DND-41 (cell line): ENCODE data around the gene HIBCH.

ENCODE experiments used
- ATAC-seq: fragments of 200-7000 bp; cut with Tn5 transposase; 3 replicates; pipeline ENCODE4 v1.9.1; 2021; ENCODE audit warnings: low read depth; ENCODE audit not compliant: insufficient read depth
- DNase-seq: peaks from one replicate; pipeline ENCODE4 v3.0.0-alpha.2; 2020
- H2AFZ ChIP-seq: 2 replicates; pipeline ENCODE4 v1.6.0; 2012; ENCODE audit warnings: low read depth, low read length
- H3K27ac ChIP-seq: 2 replicates; pipeline ENCODE4 v1.5.1; 2012; ENCODE audit warnings: low read length, inconsistent platforms
- H3K27me3 ChIP-seq: fragments of 200-600 bp; sonication (generic); 2 replicates; pipeline ENCODE4 v1.6.0; 2012; ENCODE audit warnings: low read length, mild to moderate bottlenecking, inconsistent platforms; ENCODE audit not compliant: insufficient read depth, poor library complexity
- H3K36me3 ChIP-seq: 2 replicates; pipeline ENCODE4 v1.5.1; 2012; ENCODE audit warnings: low read length, inconsistent platforms; ENCODE audit not compliant: insufficient read depth
- H3K4me1 ChIP-seq: 2 replicates; pipeline ENCODE4 v1.5.1; 2012; ENCODE audit warnings: mild to moderate bottlenecking, low read length; ENCODE audit not compliant: insufficient read depth
- H3K4me2 ChIP-seq: 2 replicates; pipeline ENCODE4 v1.6.0; 2012; ENCODE audit warnings: mild to moderate bottlenecking, moderate library complexity, low read length, inconsistent platforms; ENCODE audit not compliant: insufficient read depth
- H3K4me3 ChIP-seq, 2 experiments: fragments of 200-600 bp in 1 of 2; shearing (Covaris generic) in 1 of 2; 2 replicates each; pipeline ENCODE4 v1.5.1; 2012 to 2016; ENCODE audit warnings: inconsistent platforms in 2 of 2, low read length in 2 of 2, mild to moderate bottlenecking in 2 of 2, low read depth in 1 of 2, moderate library complexity in 1 of 2
- H3K79me2 ChIP-seq: 2 replicates; pipeline ENCODE4 v1.6.0; 2012; ENCODE audit warnings: low read length, inconsistent platforms; ENCODE audit not compliant: insufficient read depth
- H3K9ac ChIP-seq: 2 replicates; pipeline ENCODE4 v1.6.0; 2012; ENCODE audit warnings: low read depth, mild to moderate bottlenecking, inconsistent platforms, low read length, moderate library complexity
- H3K9me3 ChIP-seq: 2 replicates; pipeline ENCODE4 v1.5.1; 2012; ENCODE audit warnings: low read length, moderate library complexity, mild to moderate bottlenecking, inconsistent platforms; ENCODE audit not compliant: insufficient read depth, severe bottlenecking
- H4K20me1 ChIP-seq: 2 replicates; pipeline ENCODE4 v1.6.0; 2012; ENCODE audit warnings: low read length; ENCODE audit not compliant: insufficient read depth
- CTCF ChIP-seq: IDR thresholded peaks from 2 replicates; pipeline ENCODE4 v1.5.1; 2012; ENCODE audit warnings: borderline replicate concordance, low read length, moderate library complexity, mild to moderate bottlenecking; ENCODE audit not compliant: poor library complexity, severe bottlenecking; ENCODE audit errors: extremely low read depth
- EZH2 ChIP-seq: IDR thresholded peaks from 3 replicates; pipeline ENCODE4 v1.6.1; 2012; ENCODE audit warnings: borderline replicate concordance, low read depth, mild to moderate bottlenecking, moderate library complexity, low read length, inconsistent platforms; ENCODE audit not compliant: severe bottlenecking

Gene HIBCH

GRCh38 chr2:190343536-190344275 is 24.1 kb upstream of the HIBCH start, which contains the start of gene INPP1:
Gene INPP1 (plus strand): TSS chr2:190343589. CDS start chr2:190360103, 16,514 bp downstream.
- no peak within 1 kb of the TSS for H3K4me2 ChIP-seq
- no peak within 1 kb of the TSS for H3K9ac ChIP-seq
- H3K4me3 ChIP-seq = no peak within 1 kb of the TSS
- H2AFZ ChIP-seq = no peak within 1 kb of the TSS
- no peaks in the 10 kb centered on the region for H3K27me3 ChIP-seq
- H3K27ac ChIP-seq = no peak within 1 kb of the TSS
- H3K36me3 ChIP-seq = no peaks in the 10 kb centered on the region
- ATAC-seq (peak; percentile 22; the same call in 1 of the 3 replicates), DNase-seq (no peak)
- TF ChIP-seq CTCF (no peak), EZH2 (no peak)
- no peaks in the 10 kb centered on the region for H3K79me2 ChIP-seq
- H4K20me1 ChIP-seq = no peaks in the 10 kb centered on the region
- H3K9me3 ChIP-seq = no peaks in the 10 kb centered on the region
- no peaks in the 10 kb centered on the region for H3K4me1 ChIP-seq

GRCh38 chr2:190343089-190343535 is 23.5 kb upstream of the HIBCH start:
- no peak for DNase-seq
- H2AFZ ChIP-seq = no peak overlapping the region
- H3K36me3 ChIP-seq = no peaks in the 10 kb centered on the region
- H3K9ac ChIP-seq = no peak overlapping the region
- H3K79me2 ChIP-seq = no peaks in the 10 kb centered on the region
- TF ChIP-seq EZH2 (no peak), CTCF (no peak)
- H3K4me3 ChIP-seq = no peak overlapping the region
- no peak for ATAC-seq
- H3K27me3 ChIP-seq = no peaks in the 10 kb centered on the region
- H3K4me1 ChIP-seq = no peaks in the 10 kb centered on the region
- no peaks in the 10 kb centered on the region for H4K20me1 ChIP-seq
- no peak overlapping the region for H3K27ac ChIP-seq
- no peak overlapping the region for H3K4me2 ChIP-seq
- no peaks in the 10 kb centered on the region for H3K9me3 ChIP-seq

DNA sequence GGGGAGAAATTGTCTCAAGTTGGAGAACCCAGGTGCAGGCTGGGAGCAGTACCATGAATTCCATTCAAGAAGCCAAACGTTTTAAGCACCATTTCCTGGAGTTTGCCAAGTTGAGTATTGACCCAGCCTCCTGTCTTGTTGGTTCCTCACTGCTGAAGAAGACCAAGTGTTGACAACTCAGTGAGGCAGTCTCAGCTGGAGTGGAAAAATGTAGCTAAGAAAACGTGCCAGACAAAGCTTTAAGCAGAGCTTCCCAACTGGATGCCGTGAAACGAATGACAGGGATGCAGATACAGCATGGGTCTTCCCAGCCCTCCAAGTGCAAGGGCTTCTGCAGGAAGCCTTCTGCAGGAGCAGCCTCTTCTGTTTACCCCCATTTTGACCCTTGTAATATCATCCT is 23.0 kb upstream of the HIBCH start:
- no peaks in the 10 kb centered on the region for H3K36me3 ChIP-seq
- DNase-seq (no peak), ATAC-seq (no peak)
- no peaks in the 10 kb centered on the region for H3K9me3 ChIP-seq
- no peak overlapping the region for H3K9ac ChIP-seq
- no peaks in the 10 kb centered on the region for H3K79me2 ChIP-seq
- no peak overlapping the region for H3K4me2 ChIP-seq
- no peaks in the 10 kb centered on the region for H4K20me1 ChIP-seq
- no peak for TF ChIP-seq CTCF
- TF ChIP-seq EZH2 = no peak
- no peak overlapping the region for H3K27ac ChIP-seq
- no peaks in the 10 kb centered on the region for H3K4me1 ChIP-seq
- H3K27me3 ChIP-seq = no peaks in the 10 kb centered on the region
- H3K4me3 ChIP-seq = no peak overlapping the region
- no peak overlapping the region for H2AFZ ChIP-seq
